ENCODE data around the gene ELMOD3.
"Not testable (repeated sequence)": the region's sequence is repeated elsewhere in the genome, so short reads cannot be mapped to it uniquely, and the experiment has no call there.

ELMOD3 gene

DNA sequence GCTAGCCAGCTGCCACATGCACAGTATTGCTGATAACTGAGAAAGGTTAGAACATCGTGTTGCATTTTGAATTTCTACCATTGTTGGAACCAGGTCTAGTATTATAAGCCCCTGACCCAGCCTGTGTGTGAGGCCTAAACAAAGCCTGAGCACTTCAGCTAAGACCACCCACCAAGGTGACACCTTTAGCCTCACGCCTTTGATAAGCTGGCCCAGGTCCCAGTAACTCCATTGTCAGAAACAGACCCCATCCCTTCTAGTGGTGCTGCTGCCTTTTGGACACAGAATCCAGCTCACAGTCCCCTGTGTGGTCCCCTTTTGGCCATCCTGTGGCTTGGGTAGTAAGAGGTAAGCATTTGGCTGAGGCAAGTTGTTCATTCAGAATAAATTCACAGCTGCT, 1.6 kb downstream of the ELMOD3 start:
- H3K9me3 ChIP-seq (replicated peaks; ENCODE audit: low read length) = no peaks in the 10 kb centered on the region
- no peak overlapping the region for H3K4me3 ChIP-seq (ENCODE audit: low read length)
- peaks cover 14% of the 10 kb centered on the region for H3K36me3 ChIP-seq (ENCODE audit: insufficient read depth, low read length)

DNA sequence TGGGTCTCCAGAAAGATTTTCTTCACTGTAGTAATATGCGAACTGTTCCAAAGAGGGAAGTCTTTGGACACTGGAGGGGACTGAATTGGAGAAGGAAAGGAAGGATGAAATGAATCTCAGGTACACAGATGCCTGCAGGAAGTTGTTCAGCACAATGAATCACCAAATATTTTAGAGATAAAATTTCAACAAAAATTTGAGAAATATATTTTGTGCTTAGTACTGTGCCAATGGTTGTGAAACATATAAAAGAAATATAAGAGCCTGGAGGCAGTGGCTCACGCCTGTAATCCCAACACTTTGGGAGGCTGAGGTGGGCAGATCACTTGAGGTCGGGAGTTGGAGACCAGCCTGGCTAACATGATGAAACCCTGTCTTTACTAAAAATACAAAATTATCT, 3.2 kb downstream of the ELMOD3 start:
- Histone ChIP-seq H3K4me2 (ENCODE audit: low read length) (no peak overlapping the region), H3K4me1 (ENCODE audit: control insufficient read depth, insufficient read depth, low read length) (peaks cover 18% of the 10 kb centered on the region), H3K9me3 (replicated peaks; ENCODE audit: low read length) (no peaks in the 10 kb centered on the region), H3K4me3 (ENCODE audit: low read length) (no peak overlapping the region), H3K9ac (ENCODE audit: low read depth, low read length) (no peak overlapping the region), H3K36me3 (ENCODE audit: insufficient read depth, low read length) (peaks cover 10% of the 10 kb centered on the region), H3K27me3 (ENCODE audit: control insufficient read depth, insufficient read depth, low read length) (no peaks in the 10 kb centered on the region)

More for the DNA sequence above, 1.6 kb downstream of the ELMOD3 start:
- peaks cover 18% of the 10 kb centered on the region for H3K4me1 ChIP-seq (ENCODE audit: control insufficient read depth, insufficient read depth, low read length)
- no peak overlapping the region for H3K4me2 ChIP-seq (ENCODE audit: low read length)
- H3K27me3 ChIP-seq (ENCODE audit: control insufficient read depth, insufficient read depth, low read length) = no peaks in the 10 kb centered on the region
- no peak overlapping the region for H3K9ac ChIP-seq (ENCODE audit: low read depth, low read length)

DNA sequence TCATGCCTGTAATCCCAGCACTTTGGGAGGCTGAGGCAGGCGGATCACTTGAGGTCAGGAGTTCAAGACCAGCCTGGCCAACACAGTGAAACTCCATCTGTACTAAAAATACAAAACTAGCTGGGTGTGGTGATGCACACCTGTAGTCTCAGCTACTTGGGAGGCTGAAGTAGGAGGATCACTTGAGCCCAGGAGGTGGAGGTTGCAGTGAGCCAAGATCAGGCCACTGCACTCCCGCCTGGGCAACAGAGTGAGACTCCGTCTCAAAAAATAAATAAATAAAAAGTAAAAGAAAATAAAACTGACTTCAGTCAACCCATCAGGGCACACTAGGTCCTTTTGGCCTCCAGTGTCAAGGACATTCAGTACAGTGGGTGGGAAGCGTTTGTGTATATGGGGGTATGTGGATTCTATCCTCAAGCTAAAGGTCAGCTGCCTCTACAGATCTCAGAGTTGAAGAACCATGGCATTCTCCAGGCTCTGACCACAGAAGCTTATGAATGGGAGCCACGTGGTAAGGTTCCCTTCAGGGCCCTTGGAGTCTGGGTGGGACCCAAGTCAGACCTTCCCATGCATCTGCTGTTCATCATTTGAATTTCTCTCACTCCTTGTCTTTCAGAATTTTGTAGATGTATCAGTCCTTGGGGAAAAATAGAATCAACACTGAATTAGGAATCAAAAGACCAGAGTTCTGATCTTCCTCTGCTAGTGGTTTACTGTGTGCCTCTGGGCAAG, 8.3 kb downstream of the ELMOD3 start:
- not testable (repeated sequence) for H3K4me1 ChIP-seq (ENCODE audit: control insufficient read depth, insufficient read depth, low read length); H3K9me3 ChIP-seq (replicated peaks; ENCODE audit: low read length); H3K9ac ChIP-seq (ENCODE audit: low read depth, low read length); H3K4me3 ChIP-seq (ENCODE audit: low read length); H3K4me2 ChIP-seq (ENCODE audit: low read length); H3K27me3 ChIP-seq (ENCODE audit: control insufficient read depth, insufficient read depth, low read length)
- H3K36me3 ChIP-seq (ENCODE audit: insufficient read depth, low read length) = peaks cover 13% of the 10 kb centered on the region

DNA sequence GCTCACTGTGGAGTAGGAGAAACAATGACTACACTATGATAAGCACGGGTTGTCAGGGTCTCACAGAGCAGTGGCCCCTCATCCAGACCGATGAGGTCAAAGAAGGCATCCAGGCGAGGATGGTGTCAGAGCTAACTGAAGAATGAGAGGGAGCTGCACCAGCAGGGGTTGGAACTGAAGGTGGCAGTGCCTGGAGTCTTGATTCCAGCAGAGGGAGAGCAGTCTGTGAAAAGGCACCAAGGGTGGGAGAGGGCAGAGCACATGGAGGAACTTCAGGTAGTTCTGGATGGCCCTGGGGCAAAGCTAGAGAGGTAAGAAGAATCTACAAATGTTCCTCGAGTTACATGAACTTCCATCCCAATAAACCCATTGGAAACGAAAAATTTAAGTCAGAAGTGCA, 12.6 kb downstream of the ELMOD3 start:
- no peaks in the 10 kb centered on the region for H3K9me3 ChIP-seq (replicated peaks; ENCODE audit: low read length)
- no peaks in the 10 kb centered on the region for H3K27me3 ChIP-seq (ENCODE audit: control insufficient read depth, insufficient read depth, low read length)
- peaks cover 20% of the 10 kb centered on the region for H3K36me3 ChIP-seq (ENCODE audit: insufficient read depth, low read length)
- peaks cover 9% of the 10 kb centered on the region for H3K4me1 ChIP-seq (ENCODE audit: control insufficient read depth, insufficient read depth, low read length)
- no peak overlapping the region for H3K4me3 ChIP-seq (ENCODE audit: low read length)
- H3K4me2 ChIP-seq (ENCODE audit: low read length) = no peak overlapping the region
- H3K9ac ChIP-seq (ENCODE audit: low read depth, low read length) = no peak overlapping the region

DNA sequence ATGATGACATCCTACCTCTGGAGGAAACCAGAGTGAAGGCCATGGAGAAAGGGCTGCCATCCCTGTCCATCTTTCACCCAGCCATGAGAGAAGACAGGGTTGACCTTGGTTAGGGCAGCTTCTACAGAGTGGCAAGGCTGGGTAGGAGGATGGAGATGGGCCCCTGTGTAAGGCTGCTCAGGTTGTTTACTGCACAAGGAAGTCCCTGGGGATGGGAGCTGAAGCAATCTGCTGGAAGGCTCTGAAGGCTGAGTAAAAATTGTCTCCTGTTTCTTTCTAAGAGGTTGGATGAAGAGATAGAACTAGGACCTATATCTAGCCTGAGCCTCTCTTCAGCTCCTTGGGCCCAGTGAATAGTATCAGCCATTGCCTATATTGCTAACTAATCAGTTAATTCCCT, 14.4 kb downstream of the ELMOD3 start:
- no peak overlapping the region for H3K4me2 ChIP-seq (ENCODE audit: low read length)
- H3K4me3 ChIP-seq (ENCODE audit: low read length) = no peak overlapping the region
- peaks cover 20% of the 10 kb centered on the region for H3K36me3 ChIP-seq (ENCODE audit: insufficient read depth, low read length)

DNA sequence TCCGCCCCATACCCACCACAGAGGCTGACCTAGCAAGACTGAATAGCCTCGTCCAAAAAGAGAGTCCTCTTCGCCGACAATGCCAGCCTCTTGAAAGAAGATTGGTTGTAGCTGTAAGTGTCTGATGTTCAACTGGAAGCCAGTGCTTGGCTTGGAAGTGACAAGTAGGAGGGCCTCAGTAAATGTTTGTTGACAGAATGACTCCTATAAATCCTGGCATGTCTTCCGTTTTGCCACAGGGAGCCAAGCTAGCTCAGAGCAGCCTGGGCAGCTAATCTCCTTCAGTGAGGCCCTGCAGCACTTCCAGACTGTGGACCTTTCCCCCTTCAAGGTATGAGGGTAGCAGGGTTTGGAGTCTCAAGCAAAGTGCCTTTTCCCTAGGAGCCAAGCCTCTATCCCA, 14.9 kb downstream of the ELMOD3 start:
- H3K36me3 ChIP-seq (ENCODE audit: insufficient read depth, low read length) = peaks cover 20% of the 10 kb centered on the region
- no peaks in the 10 kb centered on the region for H3K27me3 ChIP-seq (ENCODE audit: control insufficient read depth, insufficient read depth, low read length)

More for the DNA sequence above, 14.4 kb downstream of the ELMOD3 start:
- Histone ChIP-seq H3K9ac (ENCODE audit: low read depth, low read length) (no peak overlapping the region), H3K4me1 (ENCODE audit: control insufficient read depth, insufficient read depth, low read length) (peaks cover 9% of the 10 kb centered on the region), H3K27me3 (ENCODE audit: control insufficient read depth, insufficient read depth, low read length) (no peaks in the 10 kb centered on the region), H3K9me3 (replicated peaks; ENCODE audit: low read length) (no peaks in the 10 kb centered on the region)

DNA sequence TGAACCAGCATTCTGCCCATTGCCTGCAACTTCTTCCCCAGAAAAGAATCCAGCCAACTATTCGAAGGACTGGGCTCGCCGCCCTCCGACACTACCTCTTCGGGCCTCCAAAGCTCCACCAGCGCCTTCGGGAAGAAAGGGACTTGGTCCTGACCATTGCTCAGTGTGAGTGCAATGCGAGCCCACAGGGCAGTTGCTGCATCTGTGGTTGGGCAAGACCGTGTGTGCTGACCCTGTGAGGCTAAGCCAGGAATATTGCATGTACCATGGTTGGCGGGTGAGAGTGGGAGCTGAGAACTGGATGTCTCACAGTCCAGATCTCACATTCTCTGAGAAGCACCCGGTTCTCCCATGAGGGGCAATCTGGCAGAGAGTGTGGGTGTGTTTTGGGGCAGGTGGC, 16.5 kb downstream of the ELMOD3 start:
- Histone ChIP-seq H3K9me3 (replicated peaks; ENCODE audit: low read length) (no peaks in the 10 kb centered on the region), H3K9ac (ENCODE audit: low read depth, low read length) (no peak overlapping the region), H3K27me3 (ENCODE audit: control insufficient read depth, insufficient read depth, low read length) (no peaks in the 10 kb centered on the region), H3K36me3 (ENCODE audit: insufficient read depth, low read length) (peaks cover 24% of the 10 kb centered on the region), H3K4me2 (ENCODE audit: low read length) (no peak overlapping the region), H3K4me1 (ENCODE audit: control insufficient read depth, insufficient read depth, low read length) (peaks cover 9% of the 10 kb centered on the region), H3K4me3 (ENCODE audit: low read length) (no peak overlapping the region)

More for the DNA sequence above, 14.9 kb downstream of the ELMOD3 start:
- H3K4me2 ChIP-seq (ENCODE audit: low read length) = no peak overlapping the region
- no peak overlapping the region for H3K4me3 ChIP-seq (ENCODE audit: low read length)
- no peak overlapping the region for H3K9ac ChIP-seq (ENCODE audit: low read depth, low read length)
- no peaks in the 10 kb centered on the region for H3K9me3 ChIP-seq (replicated peaks; ENCODE audit: low read length)
- peaks cover 9% of the 10 kb centered on the region for H3K4me1 ChIP-seq (ENCODE audit: control insufficient read depth, insufficient read depth, low read length)

DNA sequence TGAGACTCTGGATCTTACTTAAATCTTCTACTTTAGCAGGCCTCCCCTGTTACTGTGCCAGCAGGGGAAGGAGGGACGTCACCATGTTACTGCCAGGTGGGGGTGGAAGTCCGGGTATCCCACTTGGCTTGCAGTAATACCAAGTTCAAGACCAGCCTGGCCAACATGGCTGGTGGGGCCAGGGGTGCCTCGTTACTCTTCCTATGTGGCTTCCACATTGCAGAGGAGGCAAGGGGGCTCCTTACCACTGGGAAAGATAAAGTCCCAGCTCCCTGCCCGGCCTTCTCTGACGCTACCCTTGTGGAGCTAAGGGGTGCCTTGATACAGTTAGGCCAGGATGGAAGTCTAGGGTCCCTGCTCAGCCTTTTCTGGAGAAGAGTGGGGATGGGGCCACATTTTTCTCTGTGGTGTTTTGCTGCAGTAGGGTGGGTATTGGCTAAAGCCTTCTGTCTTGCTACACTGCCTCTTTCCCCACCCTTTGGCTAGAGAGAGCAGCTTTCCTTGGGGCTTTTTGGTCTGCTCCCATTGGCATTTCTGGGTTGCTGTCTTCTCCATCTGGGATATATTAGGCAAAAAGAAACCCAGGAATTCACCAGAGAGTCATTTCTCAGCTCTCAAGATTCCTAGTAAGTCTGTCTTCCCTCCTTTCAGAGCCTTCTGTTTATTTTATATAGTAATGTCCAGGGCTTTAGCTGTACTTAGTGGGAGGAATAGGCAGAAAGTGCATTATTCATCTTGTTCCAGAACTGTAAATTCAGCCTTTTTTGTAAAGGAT, 21.9 kb downstream of the ELMOD3 start:
- Histone ChIP-seq H3K9ac (ENCODE audit: low read depth, low read length) (no peak overlapping the region), H3K4me3 (ENCODE audit: low read length) (no peak overlapping the region), H3K4me2 (ENCODE audit: low read length) (no peak overlapping the region), H3K27me3 (ENCODE audit: control insufficient read depth, insufficient read depth, low read length) (no peaks in the 10 kb centered on the region), H3K4me1 (ENCODE audit: control insufficient read depth, insufficient read depth, low read length) (no peaks in the 10 kb centered on the region), H3K9me3 (replicated peaks; ENCODE audit: low read length) (no peaks in the 10 kb centered on the region), H3K36me3 (ENCODE audit: insufficient read depth, low read length) (peaks cover 37% of the 10 kb centered on the region)

DNA sequence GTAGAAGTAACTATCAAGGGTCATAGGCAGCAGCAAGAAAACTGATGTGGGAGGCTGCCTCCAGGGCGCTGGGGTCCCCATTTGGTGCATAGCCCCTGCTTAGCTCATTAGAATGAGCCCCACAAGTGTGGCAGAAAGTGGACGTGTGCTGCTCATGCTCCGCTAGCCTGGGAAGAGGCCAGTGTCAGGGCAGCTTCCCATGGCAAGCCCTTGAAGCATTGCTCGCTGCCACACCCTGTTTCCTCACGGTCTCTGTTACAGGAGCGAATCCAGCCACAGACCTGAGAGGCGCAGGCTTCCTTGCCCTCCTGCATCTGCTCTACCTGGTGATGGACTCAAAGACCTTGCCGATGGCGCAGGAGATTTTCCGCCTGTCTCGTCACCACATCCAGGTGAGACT, 22.5 kb downstream of the ELMOD3 start:
- Histone ChIP-seq H3K27me3 (ENCODE audit: control insufficient read depth, insufficient read depth, low read length) (no peaks in the 10 kb centered on the region), H3K9me3 (replicated peaks; ENCODE audit: low read length) (no peaks in the 10 kb centered on the region), H3K36me3 (ENCODE audit: insufficient read depth, low read length) (peaks cover 36% of the 10 kb centered on the region), H3K4me2 (ENCODE audit: low read length) (no peak overlapping the region), H3K9ac (ENCODE audit: low read depth, low read length) (no peak overlapping the region), H3K4me3 (ENCODE audit: low read length) (no peak overlapping the region), H3K4me1 (ENCODE audit: control insufficient read depth, insufficient read depth, low read length) (no peaks in the 10 kb centered on the region)

DNA sequence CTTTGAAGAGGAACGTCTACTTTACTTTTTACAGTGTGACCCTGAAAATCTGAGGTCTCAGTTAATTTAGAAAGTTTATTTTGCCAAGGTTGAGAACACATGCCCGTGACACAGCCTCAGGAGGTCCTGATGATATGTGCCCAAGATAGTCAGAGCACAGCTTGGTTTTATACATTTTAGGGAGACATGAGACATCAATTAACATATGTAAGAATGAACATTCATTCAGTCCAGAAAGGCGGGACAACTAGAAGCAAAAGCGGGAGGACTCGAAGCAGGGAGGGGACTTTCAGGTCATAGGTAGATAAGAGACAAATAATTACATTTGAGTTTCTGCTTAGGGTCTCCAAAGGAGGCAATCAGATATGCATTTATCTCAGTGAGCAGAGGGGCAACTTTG, 23.7 kb downstream of the ELMOD3 start:
- no peak overlapping the region for H3K9ac ChIP-seq (ENCODE audit: low read depth, low read length)
- peaks cover 36% of the 10 kb centered on the region for H3K36me3 ChIP-seq (ENCODE audit: insufficient read depth, low read length)
- no peak overlapping the region for H3K4me3 ChIP-seq (ENCODE audit: low read length)
- no peaks in the 10 kb centered on the region for H3K9me3 ChIP-seq (replicated peaks; ENCODE audit: low read length)
- H3K4me2 ChIP-seq (ENCODE audit: low read length) = no peak overlapping the region
- H3K4me1 ChIP-seq (ENCODE audit: control insufficient read depth, insufficient read depth, low read length) = peaks cover 9% of the 10 kb centered on the region
- H3K27me3 ChIP-seq (ENCODE audit: control insufficient read depth, insufficient read depth, low read length) = no peaks in the 10 kb centered on the region

DNA sequence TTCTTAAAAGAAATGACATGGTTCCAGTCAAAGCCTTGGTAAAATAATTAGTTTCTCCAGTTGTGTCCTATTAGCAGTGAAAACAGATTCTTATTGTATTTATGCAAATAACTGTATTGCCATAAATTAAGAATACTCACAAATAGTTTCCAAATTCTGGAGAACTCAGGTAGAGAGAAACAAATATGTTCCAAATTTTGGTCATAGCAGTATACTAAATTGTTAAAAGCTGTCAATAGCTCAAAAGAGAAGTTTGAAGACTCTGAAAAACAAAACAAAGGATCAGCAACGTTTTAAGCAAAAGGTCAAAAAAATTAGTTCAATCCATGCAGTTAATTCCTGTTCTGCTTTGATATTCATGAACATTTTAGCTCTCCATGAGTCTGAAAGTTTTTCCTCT, 25.5 kb downstream of the ELMOD3 start:
- H3K4me3 ChIP-seq (ENCODE audit: low read length) = no peak overlapping the region
- H3K4me1 ChIP-seq (ENCODE audit: control insufficient read depth, insufficient read depth, low read length) = peaks cover 12% of the 10 kb centered on the region
- H3K9ac ChIP-seq (ENCODE audit: low read depth, low read length) = no peak overlapping the region
- H3K27me3 ChIP-seq (ENCODE audit: control insufficient read depth, insufficient read depth, low read length) = no peaks in the 10 kb centered on the region
- no peak overlapping the region for H3K4me2 ChIP-seq (ENCODE audit: low read length)
- peaks cover 43% of the 10 kb centered on the region for H3K36me3 ChIP-seq (ENCODE audit: insufficient read depth, low read length)
- H3K9me3 ChIP-seq (replicated peaks; ENCODE audit: low read length) = no peaks in the 10 kb centered on the region

DNA sequence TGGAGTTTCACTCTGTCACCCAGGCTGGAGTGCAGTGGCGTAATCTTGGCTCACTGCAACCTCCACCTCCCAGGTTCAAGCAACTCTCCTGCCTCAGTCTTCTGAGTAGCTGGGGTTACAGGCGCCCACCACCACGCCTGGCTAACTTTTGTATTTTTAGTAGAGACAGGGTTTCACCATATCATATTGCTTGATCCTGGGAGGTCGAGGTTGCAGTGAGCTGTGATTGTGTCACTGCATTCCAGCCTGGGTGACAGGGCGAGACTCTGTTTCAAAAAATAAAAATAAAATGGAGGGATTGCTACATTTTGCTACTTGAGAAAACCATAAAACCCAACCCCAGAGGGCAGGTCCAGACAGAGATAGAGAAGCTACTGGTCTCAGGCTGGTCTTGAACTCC, 28.6 kb downstream of the ELMOD3 start:
- peaks cover 31% of the 10 kb centered on the region for H3K36me3 ChIP-seq (ENCODE audit: insufficient read depth, low read length)
- not testable (repeated sequence) for H3K9ac ChIP-seq (ENCODE audit: low read depth, low read length); H3K27me3 ChIP-seq (ENCODE audit: control insufficient read depth, insufficient read depth, low read length); H3K9me3 ChIP-seq (replicated peaks; ENCODE audit: low read length); H3K4me2 ChIP-seq (ENCODE audit: low read length); H3K4me3 ChIP-seq (ENCODE audit: low read length)
- H3K4me1 ChIP-seq (ENCODE audit: control insufficient read depth, insufficient read depth, low read length) = peaks cover 12% of the 10 kb centered on the region

Data from skeletal muscle satellite cell (primary cell).